HG02852 (cell line): ENCODE measurements around the gene LPAR2.
"Not testable (repeated sequence)": the region's sequence is repeated elsewhere in the genome, so short reads cannot be mapped to it uniquely, and the experiment has no call there.

ENCODE experiments used
- ATAC-seq: cut with Tn5 transposase; IDR thresholded peaks from one replicate; pipeline ENCODE4 v1.9.1; 2021; ENCODE audit warnings: mild to moderate bottlenecking, moderate library complexity; ENCODE audit not compliant: unreplicated experiment

Gene LPAR2

GRCh38 chr19:19627621-19628500, at the start of gene LPAR2:
TSS of gene LPAR2 (minus strand) at chr19:19628220. CDS start at chr19:19627275, 945 bp downstream.
- peak; percentile 60 for ATAC-seq

- ATAC-seq: no peak
Measured at GRCh38 chr19:19677579-19677978, 49.6 kb upstream of the LPAR2 start.

- no peak for ATAC-seq
Measured at GRCh38 chr19:19674315-19674714, 46.3 kb upstream of the LPAR2 start.

DNA sequence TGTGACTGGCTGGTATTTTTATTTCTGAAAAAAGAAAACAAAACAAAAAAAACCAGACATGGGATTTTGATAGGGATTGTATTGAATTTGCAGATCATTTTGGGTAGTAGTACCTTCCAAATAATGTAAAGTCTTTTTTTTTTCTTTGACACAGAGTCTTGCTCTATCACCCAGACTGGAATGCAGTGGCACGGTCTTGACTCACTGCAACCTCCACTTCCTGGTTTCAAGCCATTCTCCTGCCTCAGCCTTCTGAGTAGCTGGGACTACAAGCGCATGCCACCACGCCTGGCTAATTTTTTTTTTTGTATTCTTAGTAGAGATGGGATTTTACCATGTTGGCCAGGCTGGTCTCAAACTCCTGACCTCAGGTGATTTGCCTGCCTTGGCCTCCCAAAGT, 44.8 kb upstream of the LPAR2 start:
- no peak for ATAC-seq

DNA sequence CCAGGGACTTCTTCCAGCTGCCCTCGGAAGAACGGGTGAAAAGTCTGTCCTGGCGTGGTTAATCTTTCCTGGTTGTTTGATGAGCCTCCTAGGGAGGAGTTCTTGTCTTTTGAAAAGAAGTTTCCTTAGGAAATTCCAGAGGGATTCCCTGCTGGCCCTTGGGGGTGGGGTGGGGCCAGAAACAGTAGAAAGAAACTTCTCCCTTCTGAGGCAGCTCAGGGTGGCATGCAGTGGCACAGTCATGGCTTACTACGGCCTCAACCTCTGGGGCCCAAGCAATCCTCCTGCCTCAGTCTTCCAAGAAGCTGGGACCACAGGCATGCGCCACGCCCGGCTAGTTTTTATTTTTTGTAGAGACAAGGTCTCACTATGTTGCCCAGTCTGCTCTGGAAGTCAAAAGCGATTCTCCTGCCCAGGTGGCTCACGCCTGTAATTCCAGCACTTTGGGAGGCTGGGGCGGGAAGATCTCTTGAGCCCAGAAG, 42.1 kb upstream of the LPAR2 start:
- ATAC-seq: no peak

DNA sequence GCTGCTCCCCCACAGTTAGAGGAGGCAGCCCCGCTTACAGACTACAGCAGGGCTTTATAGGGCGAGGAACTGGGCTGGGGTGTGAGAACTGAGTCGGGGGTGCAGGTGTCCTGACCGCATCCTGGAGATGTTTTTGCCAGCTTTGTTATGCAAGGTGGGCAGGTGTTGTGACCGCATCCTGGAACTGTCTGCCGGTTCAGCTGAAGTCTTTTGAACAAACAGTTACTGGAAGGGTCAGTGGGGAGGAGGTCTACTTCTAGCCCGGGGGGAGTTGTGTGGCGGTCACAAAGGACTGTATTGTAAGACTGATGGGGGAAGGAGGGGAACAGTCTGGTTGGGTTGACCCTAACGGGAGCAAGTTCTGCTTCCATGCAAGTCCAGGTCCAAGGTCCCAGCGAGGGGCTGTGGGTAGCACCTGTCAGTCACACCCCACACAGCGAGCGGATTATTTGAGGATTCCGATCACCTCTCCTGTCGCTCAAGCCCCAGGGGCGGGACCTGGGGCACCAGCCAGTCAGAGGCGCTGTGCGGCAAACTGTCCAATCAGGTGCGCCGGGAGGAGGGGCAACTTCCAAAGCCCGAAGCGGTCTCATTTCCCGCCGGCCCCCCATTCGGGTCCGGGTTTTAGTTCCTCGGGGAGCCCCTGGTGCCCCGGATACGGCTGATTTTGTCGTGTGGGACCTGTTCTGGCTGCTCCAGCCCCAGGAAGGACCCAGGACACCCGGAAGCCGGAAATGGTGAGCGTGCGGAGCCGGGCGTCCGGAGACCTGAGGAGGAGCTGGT, 40.4 kb upstream of the LPAR2 start, which contains the start of gene ZNF101:
Gene ZNF101 (plus strand): TSS at position 610 of the 783 bp plus-strand sequence. CDS start 125 bp downstream, at position 735.
- peak; percentile 63 for ATAC-seq

DNA sequence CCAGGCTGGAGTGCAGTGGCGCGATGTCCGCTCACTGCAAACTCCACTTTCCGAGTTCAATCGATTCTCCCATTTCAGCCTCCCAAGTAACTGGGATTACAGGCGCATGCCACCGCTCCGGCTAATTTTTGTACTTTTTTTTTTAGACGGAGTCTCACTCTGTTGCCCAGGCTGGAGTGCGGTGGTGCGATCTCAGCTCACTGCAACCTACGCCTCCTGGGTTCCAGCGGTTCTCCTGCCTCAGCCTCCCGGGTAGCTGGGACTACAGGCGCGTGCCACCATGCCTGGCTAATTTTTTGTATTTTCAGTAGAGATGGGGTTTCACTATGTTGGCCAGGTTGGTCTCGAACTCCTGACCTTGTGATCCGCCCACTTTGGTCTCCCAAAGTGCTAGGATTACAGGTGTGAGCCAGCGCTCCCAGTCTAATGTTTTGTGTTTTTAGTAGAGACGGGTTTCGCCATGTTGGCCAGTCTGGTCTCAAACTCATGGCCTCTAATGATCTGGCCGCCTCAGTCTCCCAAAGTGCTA, 37.5 kb upstream of the LPAR2 start:
- ATAC-seq: not testable (repeated sequence)

DNA sequence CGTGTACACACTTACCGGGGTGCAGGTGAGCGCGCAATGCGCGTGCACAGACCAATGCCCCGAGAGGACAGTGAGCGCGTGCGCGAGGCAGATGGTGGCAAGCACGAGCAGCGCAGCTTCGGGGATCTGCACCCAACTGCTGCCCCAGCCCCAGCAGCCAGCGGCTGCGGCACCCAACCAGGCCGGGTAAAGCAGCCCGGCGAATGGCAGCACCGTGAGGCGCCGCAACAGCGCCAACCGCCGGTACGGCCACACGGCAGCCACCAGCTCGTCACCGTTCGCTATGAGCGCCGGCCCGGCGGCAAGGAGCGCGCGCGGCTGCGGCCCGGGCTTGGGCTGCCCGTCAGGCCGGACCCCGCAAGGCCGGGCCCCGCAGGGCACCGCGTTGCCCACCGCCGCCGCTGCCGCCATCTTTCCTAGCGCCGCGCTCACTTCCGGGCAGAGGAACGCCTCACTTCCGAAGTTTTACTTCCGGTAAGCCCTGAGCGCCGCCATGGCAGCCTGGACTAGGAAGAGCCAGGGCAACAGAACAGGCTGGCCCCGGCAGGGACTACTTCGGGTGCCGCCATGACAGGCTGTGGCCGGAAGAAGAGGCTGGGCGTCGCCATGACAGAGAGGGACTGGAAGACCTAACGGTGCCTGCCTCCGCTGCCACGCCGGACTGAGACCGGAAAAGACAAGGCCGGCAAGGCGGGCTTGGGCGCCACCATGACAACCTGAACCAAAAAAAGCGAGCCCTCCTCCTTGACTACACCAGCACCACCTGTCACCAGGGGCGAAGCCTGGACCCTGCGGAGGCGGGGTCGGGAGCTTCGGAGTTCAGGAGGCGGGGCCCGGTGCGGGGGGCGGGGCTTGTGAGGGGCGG, 35.5 kb upstream of the LPAR2 start, which contains the start of gene ATP13A1:
Gene ATP13A1 (minus strand): TSS at position 421 of the 865 bp plus-strand sequence. CDS start 10 bp downstream, at position 411.
- peak; percentile 78 for ATAC-seq

GRCh38 chr19:19662871-19663255, 34.8 kb upstream of the LPAR2 start:
- no peak for ATAC-seq

DNA sequence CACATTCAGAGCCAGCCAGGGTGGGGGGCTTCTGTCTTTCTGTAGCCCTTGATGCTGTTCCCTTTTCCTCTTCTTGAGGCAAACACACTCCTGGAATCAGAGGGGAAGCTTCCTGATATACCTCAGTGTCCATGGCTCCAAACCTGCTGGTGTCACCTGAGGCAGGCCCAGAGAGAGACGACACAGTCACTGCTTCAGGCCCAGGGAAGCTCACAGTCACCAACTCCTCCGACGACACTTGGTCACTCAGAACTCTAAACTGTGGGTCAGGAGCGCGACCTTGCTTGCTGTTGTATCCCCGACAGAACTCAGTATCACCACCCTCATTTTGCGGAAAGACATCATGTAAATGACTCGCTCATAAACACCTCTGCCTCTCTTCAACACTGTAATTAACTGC, 34.3 kb upstream of the LPAR2 start:
- ATAC-seq: no peak

DNA sequence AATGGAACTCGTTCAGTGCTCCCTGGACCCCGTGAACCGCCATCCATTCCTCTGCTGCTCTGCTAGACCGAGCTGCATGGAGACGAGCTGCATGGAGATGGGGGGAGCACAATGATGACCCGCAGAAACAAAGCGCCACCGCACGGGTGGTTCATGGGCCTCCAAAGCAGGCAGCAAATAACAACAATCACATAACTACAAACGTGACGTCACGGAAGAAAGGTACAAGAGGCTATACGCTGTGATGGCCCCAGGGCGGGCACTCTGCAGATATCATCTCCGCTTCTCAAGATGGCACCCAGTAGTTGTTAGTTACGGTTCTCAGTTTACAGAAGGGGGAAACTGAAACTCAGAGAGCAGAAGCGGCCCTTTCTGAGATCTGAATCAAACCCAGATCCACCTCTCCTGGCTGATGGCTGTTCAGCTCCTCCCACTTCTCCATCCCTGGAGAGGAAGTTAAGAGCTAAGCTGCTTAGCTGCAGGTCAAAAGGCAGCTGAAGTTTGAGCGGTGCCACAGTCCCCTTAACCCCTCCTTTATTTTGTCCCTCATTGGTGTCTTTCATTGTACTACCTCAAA, 33.7 kb upstream of the LPAR2 start:
- ATAC-seq: peak; percentile 32

DNA sequence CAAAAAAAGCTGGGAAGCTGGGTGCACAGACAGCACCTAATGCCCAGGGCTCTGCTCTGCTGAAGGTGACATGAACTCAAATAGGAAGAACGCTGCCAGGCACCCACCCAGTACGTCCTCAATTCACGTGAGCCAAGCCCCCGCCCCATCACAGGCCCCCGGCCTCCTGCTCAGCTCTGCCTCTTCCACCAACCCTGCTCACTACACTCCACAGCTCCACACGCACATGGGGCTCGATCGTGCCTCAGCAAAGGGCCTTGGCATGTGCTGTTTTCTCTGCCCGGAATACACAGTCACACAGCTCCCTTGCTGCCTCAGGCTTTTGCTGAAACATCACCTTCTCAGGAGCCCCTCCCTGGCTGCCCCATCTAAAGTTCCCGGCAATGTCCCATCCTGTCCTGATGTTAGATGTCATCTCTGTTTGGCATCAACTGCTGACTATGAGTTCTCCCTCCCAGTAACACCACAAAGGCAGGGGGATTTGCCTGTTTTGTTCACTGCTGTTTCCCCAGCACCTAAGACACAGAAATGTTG, 33.2 kb upstream of the LPAR2 start:
- no peak for ATAC-seq

DNA sequence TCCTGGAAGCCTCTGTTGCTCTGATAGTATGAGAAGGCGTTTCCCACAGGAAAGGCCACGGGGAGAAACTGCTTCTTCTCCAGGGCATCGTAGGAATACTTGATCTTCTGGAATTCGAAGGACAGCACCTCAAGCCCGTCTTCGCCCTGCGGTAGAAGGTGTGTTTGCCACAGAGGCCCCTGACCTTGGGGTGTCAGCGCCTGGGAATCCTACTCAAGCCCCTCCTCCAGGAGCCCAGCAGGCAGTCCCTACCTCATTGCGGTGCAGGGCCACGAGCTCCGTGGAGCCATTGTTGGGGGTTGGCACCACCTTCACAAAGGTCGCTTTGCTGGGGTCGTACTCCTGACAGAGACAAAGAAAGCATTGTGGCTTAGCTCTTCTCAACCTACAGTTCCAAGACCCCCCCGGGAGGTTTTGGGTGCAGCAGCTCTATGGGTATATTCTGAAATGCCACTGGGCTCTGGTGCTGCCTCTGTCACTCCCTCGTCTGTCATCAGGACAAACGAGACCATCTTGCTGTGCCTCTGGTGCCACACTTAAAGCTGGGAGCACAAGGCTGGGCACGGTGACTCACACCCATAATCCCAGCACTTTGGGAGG, 31.7 kb upstream of the LPAR2 start:
- ATAC-seq: no peak

GRCh38 chr19:19657397-19657783, 29.4 kb upstream of the LPAR2 start:
- no peak for ATAC-seq

DNA sequence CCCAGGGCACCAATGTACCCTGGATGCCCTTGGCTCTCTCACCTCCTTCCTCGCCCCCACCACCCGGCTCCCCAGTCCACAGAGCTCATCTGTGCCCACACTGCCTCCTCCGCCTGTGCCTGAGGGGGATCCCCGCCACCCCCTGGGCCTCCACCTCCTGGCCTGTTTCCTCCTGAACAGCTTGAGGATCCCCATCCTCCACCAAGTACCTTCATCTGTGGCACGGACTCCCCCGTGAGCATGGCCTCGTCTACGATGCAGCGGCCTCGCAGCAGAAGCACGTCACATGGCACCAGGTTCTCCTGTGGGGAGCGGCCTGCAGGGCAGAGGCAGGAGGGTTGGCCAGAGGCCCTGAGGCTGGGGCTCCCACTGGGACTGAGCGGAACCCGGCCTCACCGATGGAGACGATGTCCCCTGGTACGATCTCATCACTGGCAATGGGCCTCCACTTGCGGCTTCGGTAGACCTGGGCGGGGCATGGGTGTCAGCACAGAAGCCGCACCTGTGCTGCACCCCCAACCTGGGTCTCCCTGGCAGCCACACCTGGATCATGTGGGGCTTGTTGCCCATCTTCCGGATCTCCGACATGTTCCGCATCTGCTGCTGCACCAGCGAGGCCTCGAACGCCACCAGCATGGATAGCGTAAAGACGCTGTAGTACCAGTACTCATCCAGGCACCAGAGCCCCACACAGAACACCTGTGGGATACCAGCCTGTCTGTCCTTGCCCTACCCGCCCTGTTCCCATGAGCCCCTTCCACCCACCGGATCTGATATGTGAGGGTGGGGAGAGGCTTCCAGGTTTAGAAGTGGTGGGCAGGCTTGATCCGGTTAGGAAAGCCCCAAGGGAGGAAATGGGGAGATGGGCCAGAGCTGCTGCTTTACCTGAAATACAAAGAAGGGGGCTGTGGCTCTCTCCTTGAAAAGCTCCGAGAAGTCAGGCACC, 28.7 kb upstream of the LPAR2 start:
- no peak for ATAC-seq

DNA sequence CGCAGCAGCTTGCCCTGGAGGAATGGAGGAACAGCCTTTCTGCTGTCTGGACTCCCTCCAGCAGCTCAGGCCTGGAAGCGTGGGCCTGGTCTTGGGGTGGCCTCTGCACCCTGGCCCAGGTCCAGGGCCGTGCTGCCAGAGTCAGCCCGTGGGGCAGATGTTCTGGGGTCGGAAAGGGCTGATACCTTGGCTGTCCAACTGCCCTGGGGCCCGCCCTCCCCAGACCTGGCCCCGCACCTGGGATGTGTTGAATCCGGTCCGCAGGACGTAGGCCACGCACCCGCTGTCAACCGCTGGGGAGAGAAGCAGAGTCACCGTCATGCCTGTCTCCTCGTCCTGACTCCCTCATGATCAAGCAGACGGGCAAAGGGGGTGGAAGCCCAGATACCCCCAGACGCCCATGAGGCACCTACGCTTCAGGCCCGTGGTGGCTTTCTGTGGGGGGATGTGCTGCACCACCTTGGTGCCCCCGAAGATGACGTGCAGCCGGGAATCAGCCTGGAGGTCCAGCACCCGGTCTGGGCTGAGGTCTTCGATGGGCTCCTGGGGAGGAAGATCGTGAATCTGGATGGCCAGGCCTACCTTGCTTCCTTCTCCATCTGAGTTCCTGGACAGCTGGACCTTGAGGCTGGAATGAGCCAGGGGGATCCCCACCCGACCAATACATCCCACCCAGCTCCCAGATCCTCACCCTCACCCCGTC, 27.8 kb upstream of the LPAR2 start:
- ATAC-seq: no peak

GRCh38 chr19:19655051-19655594, 27.1 kb upstream of the LPAR2 start:
- ATAC-seq: no peak
